H1 (cell line): Measurements from ENCODE around the gene ELOF1. TPM values are rescaled to one million over a fixed set of nuclear protein-coding genes. Genes with fewer than 3 reads are reported as not detected.

Experiments used
- CTCF ChIA-PET: fragments of 300-600 bp; sonication (Branson Sonifier 250); formaldehyde crosslinking; loops from one replicate; lab custom pipeline; 2021; ENCODE audit not compliant: partially characterized antibody; lab: Charles Lee
- POLR2A ChIA-PET: fragments of 300-600 bp; sonication (Branson Sonifier 250); formaldehyde crosslinking; loops from one replicate; lab custom pipeline; 2021; ENCODE audit warnings: inconsistent platforms; ENCODE audit not compliant: partially characterized antibody; lab: Charles Lee
- DNase-seq, 2 experiments: peaks; one replicate each; pipeline versions ENCODE4 v3.0.0 to v3.0.0-alpha.2; 2010 to 2022; ENCODE audit warnings: low spot score in 2 of 2, low read depth in 1 of 2, mixed read lengths in 1 of 2
- FAIRE-seq: peaks from 2 replicates; lab custom pipeline; 2011; peaks lifted over from hg19 to GRCh38; lab: Jason Lieb, UNC
- H2AFZ ChIP-seq: 2 replicates; pipeline ENCODE4 v1.8.1; 2012; ENCODE audit warnings: low read length, inconsistent platforms
- H2AK5ac ChIP-seq: 2 replicates; pipeline ENCODE4 v1.6.1; 2013; ENCODE audit warnings: low read depth, low read length
- H2BK120ac ChIP-seq: replicated peaks from 2 replicates; pipeline ENCODE3; 2013; ENCODE audit warnings: low read depth, low read length, inconsistent platforms
- H2BK12ac ChIP-seq: 2 replicates; pipeline ENCODE4 v1.6.1; 2013; ENCODE audit warnings: low read depth, low read length
- H2BK15ac ChIP-seq: 2 replicates; pipeline ENCODE4 v1.6.1; 2013; ENCODE audit warnings: low read length
- H2BK20ac ChIP-seq: 2 replicates; pipeline ENCODE4 v1.6.1; 2013; ENCODE audit warnings: low read length
- H2BK5ac ChIP-seq: 2 replicates; pipeline ENCODE4 v1.6.1; 2013; ENCODE audit warnings: low read depth, low read length
- H3K14ac ChIP-seq: 2 replicates; pipeline ENCODE4 v1.6.1; 2013; ENCODE audit warnings: inconsistent platforms; ENCODE audit not compliant: insufficient read length
- H3K18ac ChIP-seq: 2 replicates; pipeline ENCODE4 v1.6.1; 2013; ENCODE audit warnings: low read length; ENCODE audit errors: extremely low read depth
- H3K23ac ChIP-seq: 2 replicates; pipeline ENCODE4 v1.6.1; 2013; ENCODE audit warnings: inconsistent platforms; ENCODE audit not compliant: insufficient read length
- H3K23me2 ChIP-seq: 2 replicates; pipeline ENCODE4 v1.6.1; 2013; ENCODE audit warnings: low read depth, low read length
- H3K27ac ChIP-seq: 2 replicates; pipeline ENCODE4 v1.6.1; 2011; ENCODE audit warnings: low read depth, low read length, inconsistent platforms
- H3K27me3 ChIP-seq, 4 experiments: replicated peaks in 1 of 4; 1 replicate in 1 of 4; 2 replicates in 3 of 4; pipeline versions ENCODE4 v1.6.1 to v1.8.1; 2011 to 2013; ENCODE audit warnings: low read length in 3 of 4, mild to moderate bottlenecking in 3 of 4, inconsistent platforms in 2 of 4, mixed read lengths in 2 of 4, moderate library complexity in 1 of 4; ENCODE audit not compliant: control insufficient read depth in 3 of 4, insufficient read depth in 3 of 4; ENCODE audit errors: extremely low read depth in 1 of 4
- H3K36me3 ChIP-seq, 4 experiments: 2 replicates each; pipeline versions ENCODE4 v1.6.1 to v1.8.1; 2011 to 2013; ENCODE audit warnings: mild to moderate bottlenecking in 4 of 4, low read length in 3 of 4, moderate library complexity in 2 of 4, control low read depth in 1 of 4, inconsistent platforms in 1 of 4; ENCODE audit not compliant: insufficient read depth in 4 of 4, control insufficient read depth in 2 of 4
- H3K4ac ChIP-seq: replicated peaks from 2 replicates; pipeline ENCODE3; 2013; ENCODE audit warnings: low read length, low read depth, mixed read lengths, inconsistent platforms; ENCODE audit not compliant: insufficient read length
- H3K4me1 ChIP-seq, 4 experiments: replicated peaks in 1 of 4; 1 replicate in 1 of 4; 2 replicates in 3 of 4; pipeline versions ENCODE4 v1.6.1 to v1.8.1; 2011 to 2013; ENCODE audit warnings: low read length in 3 of 4, inconsistent platforms in 2 of 4, mixed read lengths in 1 of 4; ENCODE audit not compliant: insufficient read depth in 4 of 4, control insufficient read depth in 3 of 4
- H3K4me2 ChIP-seq, 2 experiments: 2 replicates each; pipeline versions ENCODE4 v1.6.1 to v1.8.1; 2011 to 2013; ENCODE audit warnings: low read depth in 2 of 2, low read length in 2 of 2, control low read depth in 1 of 2, inconsistent platforms in 1 of 2, mild to moderate bottlenecking in 1 of 2; ENCODE audit not compliant: insufficient read depth in 1 of 2
- H3K4me3 ChIP-seq, 4 experiments: fragments of 200-600, 300-600 bp in 1 of 4; sonication (generic), shearing (Covaris generic), sonication (Bioruptor Twin) in 1 of 4; 2 replicates each; pipeline versions ENCODE4 v1.5.1 to v1.8.1; 2011 to 2016; ENCODE audit warnings: low read length in 4 of 4, low read depth in 3 of 4, control low read depth in 2 of 4, inconsistent platforms in 2 of 4, mild to moderate bottlenecking in 2 of 4, mixed read lengths in 1 of 4, moderate library complexity in 1 of 4; ENCODE audit not compliant: insufficient read depth in 2 of 4; ENCODE audit errors: extremely low read depth in 1 of 4
- H3K56ac ChIP-seq: replicated peaks from 2 replicates; pipeline ENCODE3; 2013; ENCODE audit warnings: low read depth, mild to moderate bottlenecking, mixed read lengths, low read length, inconsistent platforms; ENCODE audit not compliant: insufficient read length
- H3K79me1 ChIP-seq: 2 replicates; pipeline ENCODE4 v1.6.1; 2013; ENCODE audit warnings: low read depth, low read length, control low read depth
- H3K79me2 ChIP-seq, 2 experiments: 2 replicates each; pipeline versions ENCODE4 v1.6.1 to v1.8.1; 2012 to 2013; ENCODE audit warnings: low read length in 2 of 2, mild to moderate bottlenecking in 2 of 2, inconsistent platforms in 1 of 2; ENCODE audit not compliant: insufficient read depth in 2 of 2, control insufficient read depth in 1 of 2
- H3K9ac ChIP-seq, 4 experiments: replicated peaks in 1 of 4; 1 replicate in 1 of 4; 2 replicates in 3 of 4; pipeline versions ENCODE4 v1.6.1 to v1.8.1; 2011 to 2013; ENCODE audit warnings: low read depth in 3 of 4, low read length in 3 of 4, control low read depth in 2 of 4, mild to moderate bottlenecking in 2 of 4, moderate library complexity in 2 of 4, inconsistent platforms in 1 of 4; ENCODE audit errors: extremely low read depth in 1 of 4
- H3K9me3 ChIP-seq, 2 experiments: 2 replicates each; pipeline versions ENCODE4 v1.6.1 to v1.8.1; 2012 to 2013; ENCODE audit warnings: mild to moderate bottlenecking in 2 of 2, moderate library complexity in 2 of 2, control low read depth in 1 of 2, inconsistent platforms in 1 of 2, low read depth in 1 of 2, low read length in 1 of 2, mixed read lengths in 1 of 2; ENCODE audit not compliant: insufficient read depth in 2 of 2
- H4K20me1 ChIP-seq, 2 experiments: replicated peaks in 1 of 2; 2 replicates each; pipeline versions ENCODE3 to v1.8.1; 2011 to 2013; ENCODE audit warnings: inconsistent platforms in 2 of 2, low read length in 2 of 2, mild to moderate bottlenecking in 1 of 2; ENCODE audit not compliant: insufficient read depth in 2 of 2, control insufficient read depth in 1 of 2
- H4K5ac ChIP-seq: 2 replicates; pipeline ENCODE4 v1.6.1; 2013; ENCODE audit warnings: low read length, low read depth, mixed read lengths, inconsistent platforms; ENCODE audit not compliant: insufficient read length
- H4K8ac ChIP-seq: 2 replicates; pipeline ENCODE4 v1.8.0; 2013; ENCODE audit warnings: mild to moderate bottlenecking, moderate library complexity, low read length, inconsistent platforms; ENCODE audit not compliant: insufficient read depth; ENCODE audit errors: extremely low read depth
- H4K91ac ChIP-seq: replicated peaks from 2 replicates; pipeline ENCODE3; 2013; ENCODE audit warnings: low read length, mixed read lengths, inconsistent platforms; ENCODE audit not compliant: insufficient read length
- CHD1 ChIP-seq: IDR thresholded peaks from 2 replicates; pipeline ENCODE4 v1.6.1; 2012; ENCODE audit warnings: low read depth, low read length, improper control_type of control experiment
- EZH2 ChIP-seq: fragments of 200-600 bp; sonication (generic); IDR thresholded peaks from 2 replicates; pipeline ENCODE4 v1.7.1; 2012; ENCODE audit warnings: low read depth, mild to moderate bottlenecking, moderate library complexity, low read length, inconsistent platforms; ENCODE audit not compliant: severe bottlenecking
- HDAC2 ChIP-seq, 2 experiments: fragments of 300-600 bp in 1 of 2; sonication (generic) in 1 of 2; IDR thresholded peaks; 2 replicates each; pipeline ENCODE4 v1.6.1; 2011 to 2012; ENCODE audit warnings: low read depth in 2 of 2, low read length in 2 of 2, mild to moderate bottlenecking in 2 of 2, moderate library complexity in 2 of 2, borderline replicate concordance in 1 of 2, inconsistent platforms in 1 of 2
- KDM4A ChIP-seq: IDR thresholded peaks from one replicate; pipeline ENCODE4 v1.7.1; 2012; ENCODE audit warnings: low read depth, mild to moderate bottlenecking, moderate library complexity, low read length, inconsistent platforms; ENCODE audit not compliant: severe bottlenecking
- KDM5A ChIP-seq: fragments of 200-600 bp; IDR thresholded peaks from 2 replicates; pipeline ENCODE4 v1.7.1; 2012; ENCODE audit warnings: mild to moderate bottlenecking, low read length, inconsistent platforms, mixed read lengths
- MAX ChIP-seq: IDR thresholded peaks from 2 replicates; pipeline ENCODE4 v1.6.1; 2012; ENCODE audit warnings: inconsistent platforms
- PHF8 ChIP-seq: fragments of 200-600 bp; sonication (generic); conservative IDR thresholded peaks from 2 replicates; pipeline ENCODE4 v1.7.1; 2012; ENCODE audit warnings: low read depth, mild to moderate bottlenecking, inconsistent platforms, low read length, moderate library complexity
- RBBP5 ChIP-seq: IDR thresholded peaks from 2 replicates; pipeline ENCODE4 v1.7.1; 2012; ENCODE audit warnings: low read depth, mild to moderate bottlenecking, inconsistent platforms, low read length, moderate library complexity, borderline replicate concordance
- SIN3A ChIP-seq, 2 experiments: IDR thresholded peaks in 1 of 2; conservative IDR thresholded peaks in 1 of 2; 2 replicates each; pipeline ENCODE4 v1.6.1; 2011 to 2012; ENCODE audit warnings: low read length in 2 of 2, improper control_type of control experiment in 1 of 2, low read depth in 1 of 2, mild to moderate bottlenecking in 1 of 2
- TAF1 ChIP-seq: IDR thresholded peaks from 2 replicates; pipeline ENCODE4 v1.6.1; 2011; ENCODE audit warnings: mild to moderate bottlenecking, low read depth, low read length
- WGBS, 2 experiments: shearing (Covaris generic) in 1 of 2; methylation state at CpG; one replicate each; pipeline versions ENCODE4 v1.1.6 to v1.1.7; 2013 to 2015; ENCODE audit warnings: low lambda C conversion rate in 2 of 2, mixed read lengths in 2 of 2, inconsistent platforms in 1 of 2, low coverage in 1 of 2, missing lambda C conversion rate in 1 of 2; ENCODE audit not compliant: insufficient replicate concordance in 2 of 2, insufficient coverage in 1 of 2, insufficient read length in 1 of 2; ENCODE audit errors: extremely low coverage in 1 of 2, missing lambda C conversion rate in 1 of 2; 5-methylcytosine and 5-hydroxymethylcytosine counted together
- polyA plus RNA-seq, 7 experiments: library from polyadenylated mRNA; depleted of rRNA in 3 of 7; stranded (reverse) in 5 of 7; unstranded in 2 of 7; fragments of >200 nt in 5 of 7; fragments of 200-250 nt in 2 of 7; gene quantifications; 1 replicate in 5 of 7; 2 replicates in 1 of 7; 4 replicates in 1 of 7; pipeline versions ENCODE4 v1.2.1 to v1.2.3, GENCODE V29; 2011 to 2013; ENCODE audit warnings: missing spikeins in 2 of 7, mixed read lengths in 2 of 7
- total RNA-seq: library from RNA; stranded (reverse); fragmentation: NEBNext Ultra II Directional; extraction: Animal tissue kit (Norgen Biotek cat#: 25700); gene quantifications from 2 replicates; pipeline ENCODE4 v1.2.1, GENCODE V29; 2021

ELOF1 gene
- total and polyA plus RNA-seq, 2 of the 8 experiments (the other 6 are each of a cell fraction or from before 2014, with no cell fraction given): 84.2 to 101 TPM

- Histone ChIP-seq H4K20me1 (no peaks in the 10 kb centered on the region), H3K9ac (peak within 1 kb of the TSS; percentile 65 to 93 (median 90)), H2BK12ac (no peak within 1 kb of the TSS), H4K8ac (peak within 1 kb of the TSS; percentile 100), H3K56ac (no peak within 1 kb of the TSS), H3K79me1 (no peaks in the 10 kb centered on the region), H2BK20ac (no peak within 1 kb of the TSS), H2AFZ (no peak within 1 kb of the TSS), H4K5ac (peak within 1 kb of the TSS; percentile 78), H2BK15ac (no peak within 1 kb of the TSS), H3K14ac (no peak within 1 kb of the TSS), H3K23me2 (peaks cover 4% of the 10 kb centered on the region; the same call in 1 of the 2 replicates), H3K27ac (peak within 1 kb of the TSS; percentile 86; the same call in 1 of the 2 replicates), H3K4me3 (peak within 1 kb of the TSS; percentile 71 to 87 (median 82)), H3K4me1 (no peaks in the 10 kb centered on the region; a peak in 2 of 7 replicates), H3K27me3 (no peaks in the 10 kb centered on the region), H4K91ac (peak within 1 kb of the TSS; percentile 61), H3K23ac (no peak within 1 kb of the TSS), H2BK5ac (peak within 1 kb of the TSS; percentile 96), H3K36me3 (no peaks in the 10 kb centered on the region), H3K18ac (peak within 1 kb of the TSS; percentile 94), H3K4ac (no peak within 1 kb of the TSS), H2AK5ac (no peak within 1 kb of the TSS), H3K4me2 (peak within 1 kb of the TSS; percentile 55 to 72), H3K79me2 (no peaks in the 10 kb centered on the region), H2BK120ac (no peak within 1 kb of the TSS), H3K9me3 (no peaks in the 10 kb centered on the region)
- DNase-seq (peak; percentile 93 to 94), FAIRE-seq (peak; percentile 63)
- ChIA-PET CTCF (interaction anchor here (1.1 to 2.2 kb wide), 2 partner anchors 10 to 151 kb away, joined by 3 to 9 read pairs; partner anchors contain the start of gene CNN1), POLR2A (interaction anchor here (0.7 to 2.3 kb wide), 11 partner anchors 8 to 148 kb away, joined by 3 to 15 read pairs (median 4); partner anchors contain the start of genes CNN1, ELOF1 and ZNF653)
- 2% methylated on average over 36 of the region's 47 CpGs; no CpG with 5 or more reads in 1 of the 2 experiments for WGBS, 2 experiments
- peak; percentile 79 for TF ChIP-seq MAX
- TF ChIP-seq EZH2: no peak
- peak; percentile 89 to 99; a peak in 3 of 4 replicates for TF ChIP-seq HDAC2 (IDR thresholded peaks at IDR 0.05; ENCODE audit: borderline replicate concordance in 1 of 2, low read depth in 2 of 2, low read length in 2 of 2)
- TF ChIP-seq CHD1: no peak
- peak; percentile 81 for TF ChIP-seq KDM5A
- TF ChIP-seq RBBP5: peak; percentile 53; the same call in 1 of the 2 replicates
- peak; percentile 84 for TF ChIP-seq KDM4A
- TF ChIP-seq PHF8: peak; percentile 99
- peak; percentile 87 for TF ChIP-seq TAF1
- peak; percentile 100 for TF ChIP-seq SIN3A (conservative IDR thresholded peaks at IDR 0.05 in 1 of 2, IDR thresholded peaks at IDR 0.05 in 1 of 2; ENCODE audit: low read depth in 1 of 2, low read length in 2 of 2)
Observed at GRCh38 chr19:11528551-11529341, 30.3 kb downstream of the ELOF1 start, which contains the start of gene ECSIT. Gene ECSIT (minus strand): TSS chr19:11529134. CDS start chr19:11519170, 9,964 bp downstream.
